GM12878 (cell line): ENCODE measurements around the gene ERFL. TPM values are rescaled to one million over a fixed set of nuclear protein-coding genes. Genes with fewer than 3 reads are reported as not detected.

Source experiments
- ATAC-seq: fragments of 200-7000 bp; cut with Tn5 transposase; 3 replicates; pipeline ENCODE4 v1.9.1; 2020; ENCODE audit warnings: mild to moderate bottlenecking, moderate library complexity
- BruUV-seq: library from RNA; stranded (reverse); fragments of 400-500 nt; replicated peaks from 2 replicates; lab custom pipeline; 2021; lab: Mats Ljungman, UMichigan
- CTCF ChIA-PET: fragments of 300-600 bp; sonication (Branson Sonifier 250); formaldehyde crosslinking; extraction: SDS; loops from one replicate; lab custom pipeline; 2021; ENCODE audit warnings: inconsistent platforms; lab: Yijun Ruan, JAX
- POLR2A ChIA-PET: fragments of 350-600 bp; formaldehyde crosslinking; extraction: SDS; loops from one replicate; lab custom pipeline; 2021; ENCODE audit warnings: inconsistent platforms; lab: Charles Lee
- RAD21 ChIA-PET: fragments of 300-600 bp; sonication (Branson Sonifier 250); formaldehyde crosslinking; loops from one replicate; lab custom pipeline; 2023; ENCODE audit warnings: antibody characterized with exemption; ENCODE audit not compliant: unreplicated experiment; lab: Charles Lee
- SMC1A ChIA-PET: fragments of 300-600 bp; sonication (Branson Sonifier 250); formaldehyde crosslinking; loops from one replicate; lab custom pipeline; 2023; ENCODE audit not compliant: unreplicated experiment, uncharacterized antibody; lab: Charles Lee
- DNase-seq: peaks from one replicate; pipeline ENCODE4 v3.0.0-alpha.2; 2011; ENCODE audit warnings: low read depth, low spot score
- FAIRE-seq: peaks from 3 replicates; lab custom pipeline; 2011; peaks lifted over from hg19 to GRCh38; lab: Jason Lieb, UNC
- H2AFZ ChIP-seq: 2 replicates; pipeline ENCODE4 v1.6.0; 2011; ENCODE audit warnings: low read depth, low read length, control low read depth; ENCODE audit not compliant: control insufficient read depth
- H3K27ac ChIP-seq: 2 replicates; pipeline ENCODE4 v1.5.1; 2011; ENCODE audit warnings: control low read depth; ENCODE audit not compliant: control insufficient read depth, insufficient read depth
- H3K27me3 ChIP-seq, 2 experiments: replicated peaks in 1 of 2; 2 replicates each; pipeline versions ENCODE4 v1.6.0 to v1.6.1; 2011; ENCODE audit warnings: low read length in 1 of 2; ENCODE audit not compliant: control insufficient read depth in 2 of 2, insufficient read depth in 2 of 2
- H3K36me3 ChIP-seq, 2 experiments: 2 replicates each; pipeline ENCODE4 v1.5.1; 2011; ENCODE audit warnings: low read length in 1 of 2; ENCODE audit not compliant: control insufficient read depth in 2 of 2, insufficient read depth in 2 of 2
- H3K4me1 ChIP-seq: 2 replicates; pipeline ENCODE4 v1.6.1; 2011; ENCODE audit warnings: mild to moderate bottlenecking, low read length, moderate library complexity, mixed read lengths; ENCODE audit not compliant: control insufficient read depth, insufficient read depth
- H3K4me2 ChIP-seq: 2 replicates; pipeline ENCODE4 v1.6.0; 2011; ENCODE audit warnings: control low read depth; ENCODE audit not compliant: control insufficient read depth, insufficient read depth
- H3K4me3 ChIP-seq: fragments of 200-600 bp; sonication (generic); 2 replicates; pipeline ENCODE4 v1.5.1; 2016
- H3K79me2 ChIP-seq: 2 replicates; pipeline ENCODE4 v1.6.0; 2011; ENCODE audit warnings: low read length; ENCODE audit not compliant: control insufficient read depth, insufficient read depth
- H3K9ac ChIP-seq: 2 replicates; pipeline ENCODE4 v1.8.0; 2011; ENCODE audit warnings: low read length, control low read depth, mixed read lengths; ENCODE audit not compliant: control insufficient read depth, insufficient read depth
- H3K9me3 ChIP-seq: replicated peaks from 3 replicates; pipeline ENCODE4 v1.5.1; 2011; ENCODE audit warnings: mild to moderate bottlenecking, low read length; ENCODE audit not compliant: control insufficient read depth, insufficient read depth
- H4K20me1 ChIP-seq: 2 replicates; pipeline ENCODE4 v1.6.0; 2011; ENCODE audit not compliant: control insufficient read depth, insufficient read depth
- BHLHE40 ChIP-seq, 2 experiments: fragments of 450-650 bp in 1 of 2; IDR thresholded peaks; 2 replicates each; pipeline ENCODE4 v1.6.1; 2011 to 2017; ENCODE audit warnings: low read depth in 2 of 2, borderline replicate concordance in 1 of 2, improper control_type of control experiment in 1 of 2, low read length in 1 of 2, mild to moderate bottlenecking in 1 of 2
- CHD4 ChIP-seq: fragments of 200-600 bp; sonication (generic); IDR thresholded peaks from 2 replicates; pipeline ENCODE4 v1.6.1; 2016; ENCODE audit warnings: mild to moderate bottlenecking
- EZH2 ChIP-seq: IDR thresholded peaks from 2 replicates; pipeline ENCODE4 v1.6.1; 2012; ENCODE audit warnings: low read depth, mild to moderate bottlenecking, control low read depth, inconsistent platforms, low read length, borderline replicate concordance; ENCODE audit not compliant: control insufficient read depth
- HDGF ChIP-seq: fragments of 450-650 bp; IDR thresholded peaks from 2 replicates; pipeline ENCODE4 v1.6.1; 2016; ENCODE audit warnings: antibody characterized with exemption
- KLF5 ChIP-seq: fragments of 450-650 bp; IDR thresholded peaks from 2 replicates; pipeline ENCODE4 v1.6.1; 2014; ENCODE audit warnings: mild to moderate bottlenecking; ENCODE audit not compliant: partially characterized antibody
- MXI1 ChIP-seq: fragments of 150-350 bp; IDR thresholded peaks from 2 replicates; pipeline ENCODE4 v1.6.1; 2011; ENCODE audit warnings: low read depth, mild to moderate bottlenecking, inconsistent platforms, low read length, improper control_type of control experiment
- NBN ChIP-seq: fragments of 450-650 bp; IDR thresholded peaks from 2 replicates; pipeline ENCODE4 v1.6.1; 2016
- NR2C2 ChIP-seq: IDR thresholded peaks from 2 replicates; pipeline ENCODE4 v1.6.1; 2011; ENCODE audit warnings: borderline replicate concordance, low read depth; ENCODE audit not compliant: control insufficient read depth, insufficient read length
- NR2F1 ChIP-seq: fragments of 450-650 bp; conservative IDR thresholded peaks from 2 replicates; pipeline ENCODE4 v1.6.1; 2017; ENCODE audit warnings: mild to moderate bottlenecking
- PML ChIP-seq: IDR thresholded peaks from 2 replicates; pipeline ENCODE4 v1.6.1; 2012; ENCODE audit warnings: low read length, inconsistent platforms
- POLR2A ChIP-seq: IDR thresholded peaks from 2 replicates; pipeline ENCODE4 v1.6.1; 2011; ENCODE audit warnings: low read depth, mild to moderate bottlenecking, low read length
- POU2F2 ChIP-seq: IDR thresholded peaks from 3 replicates; pipeline ENCODE4 v1.6.1; 2011; ENCODE audit warnings: low read depth, mild to moderate bottlenecking, low read length, borderline replicate concordance
- SMAD1 ChIP-seq: fragments of 450-650 bp; IDR thresholded peaks from 2 replicates; pipeline ENCODE4 v1.6.1; 2018; ENCODE audit warnings: mild to moderate bottlenecking, low read depth; ENCODE audit not compliant: partially characterized antibody
- SPI1 ChIP-seq: IDR thresholded peaks from 2 replicates; pipeline ENCODE4 v1.6.1; 2011; ENCODE audit warnings: low read depth, mild to moderate bottlenecking, low read length, moderate library complexity, borderline replicate concordance; ENCODE audit not compliant: insufficient read depth
- SREBF1 ChIP-seq: IDR thresholded peaks from 2 replicates; pipeline ENCODE4 v1.6.1; 2012; ENCODE audit warnings: mild to moderate bottlenecking, low read length
- ZNF24 ChIP-seq: fragments of 450-650 bp; IDR thresholded peaks from 2 replicates; pipeline ENCODE4 v1.6.1; 2017; ENCODE audit warnings: antibody characterized with exemption, mild to moderate bottlenecking
- WGBS: methylation state at CpG from one replicate; pipeline ENCODE4 v1.1.6; 2016; ENCODE audit warnings: low lambda C conversion rate; ENCODE audit not compliant: insufficient replicate concordance, insufficient coverage; ENCODE audit errors: missing lambda C conversion rate; 5-methylcytosine and 5-hydroxymethylcytosine counted together
- in situ Hi-C: fragments of 300-500 bp; cut with MboI; formaldehyde crosslinking; loops from 9 replicates; pipeline ENCODE4 v1.14.3; 2018; ENCODE audit warnings: mixed read lengths
- intact Hi-C: fragments of 100-400 bp; cut with micrococcal nuclease; formaldehyde crosslinking; loops from one replicate; pipeline ENCODE4 v1.14.2; 2022; ENCODE audit not compliant: unreplicated experiment
- polyA plus RNA-seq, 11 experiments: library from polyadenylated mRNA; depleted of rRNA in 4 of 11; unstranded in 6 of 11; stranded (reverse) in 5 of 11; fragments of >200 nt; fragmentation: Nextera tagmentation in 4 of 11; fragmentation: Illumina TruSeq in 1 of 11; extraction: Ambion mirVana in 4 of 11; extraction: Trizol in 1 of 11; gene quantifications; 1 replicate in 1 of 11; 2 replicates in 10 of 11; pipeline versions ENCODE4 v1.2.1 to v1.2.3, GENCODE V29; 2011 to 2016; ENCODE audit warnings: inconsistent platforms in 2 of 11, missing spikeins in 2 of 11, low read depth in 1 of 11
- total RNA-seq, 4 experiments: library from RNA; depleted of rRNA in 3 of 4; stranded (reverse); fragments of >200 nt in 3 of 4; fragmentation: Illumina TruSeq in 1 of 4; extraction: Trizol in 1 of 4; gene quantifications; 2 replicates each; pipeline versions ENCODE4 v1.2.1 to v1.2.3, GENCODE V29; 2013 to 2021
- TF ChIP-seq, protein P1 (sequence below): fragments of 450-650 bp; IDR thresholded peaks from 2 replicates; pipeline ENCODE4 v1.6.1; 2016; ENCODE audit warnings: mild to moderate bottlenecking
- TF ChIP-seq, protein P2 (sequence below): fragments of 450-650 bp; IDR thresholded peaks from 2 replicates; pipeline ENCODE4 v1.6.1; 2018; ENCODE audit warnings: borderline replicate concordance, mild to moderate bottlenecking; ENCODE audit not compliant: partially characterized antibody
- TF ChIP-seq, protein P3 (sequence below): fragments of 450-650 bp; IDR thresholded peaks from 2 replicates; pipeline ENCODE4 v1.6.1; 2016; ENCODE audit warnings: mild to moderate bottlenecking

The ERFL gene
- total and polyA plus RNA-seq, 10 of the 15 experiments (the other 5 are each of a cell fraction or from before 2014, with no cell fraction given) = 0.04 to 0.10 (median 0.05) TPM; not detected in 7

GRCh38 chr19:41928754-41929535 lies 696 bp upstream of the ERFL start:
- ChIA-PET POLR2A (interaction anchor here (1.0 kb wide), 1 partner anchor 42 kb away, joined by 3 read pairs; no protein-coding TSS in a partner anchor), SMC1A (interaction anchor here (1.3 kb wide), 1 partner anchor 42 kb away, joined by 3 read pairs; no protein-coding TSS in a partner anchor), RAD21 (interaction anchor here (1.0 to 1.6 kb wide), 3 partner anchors 53 to 68 kb away, joined by 3 to 5 read pairs (median 3); no protein-coding TSS in a partner anchor), CTCF (interaction anchor here (0.7 to 1.3 kb wide), 4 partner anchors 56 to 642 kb away, joined by 3 to 5 read pairs (median 4); no protein-coding TSS in a partner anchor)
- intact Hi-C loops = no loop called here
- in situ Hi-C loops = loop anchor here (25.0 kb wide), 1 partner anchor 1833 kb away; the partner anchor contains the start of gene SMG9
- WGBS = 2% methylated on average over 25 of the region's 29 CpGs
- H3K9me3 ChIP-seq = no peaks in the 10 kb centered on the region
- peaks cover 11 to 16% of the 10 kb centered on the region in 2 experiments for H3K27me3 ChIP-seq
- H3K4me3 ChIP-seq = peak overlapping the region; percentile 64; the same call in 1 of the 2 replicates
- H3K4me1 ChIP-seq = peaks cover 9% of the 10 kb centered on the region
- no peaks in the 10 kb centered on the region for H4K20me1 ChIP-seq
- DNase-seq = no peak
- ATAC-seq = peak; percentile 71
- H3K4me2 ChIP-seq = peak overlapping the region; percentile 82
- no peaks in the 10 kb centered on the region for H3K36me3 ChIP-seq
- FAIRE-seq = peak; percentile 35
- no peaks in the 10 kb centered on the region for H3K79me2 ChIP-seq
- peak overlapping the region; percentile 77 for H2AFZ ChIP-seq
- H3K9ac ChIP-seq = no peak overlapping the region
- H3K27ac ChIP-seq = no peak overlapping the region
- BruUV-seq = no TSS peak
- TF ChIP-seq, protein P1, sequence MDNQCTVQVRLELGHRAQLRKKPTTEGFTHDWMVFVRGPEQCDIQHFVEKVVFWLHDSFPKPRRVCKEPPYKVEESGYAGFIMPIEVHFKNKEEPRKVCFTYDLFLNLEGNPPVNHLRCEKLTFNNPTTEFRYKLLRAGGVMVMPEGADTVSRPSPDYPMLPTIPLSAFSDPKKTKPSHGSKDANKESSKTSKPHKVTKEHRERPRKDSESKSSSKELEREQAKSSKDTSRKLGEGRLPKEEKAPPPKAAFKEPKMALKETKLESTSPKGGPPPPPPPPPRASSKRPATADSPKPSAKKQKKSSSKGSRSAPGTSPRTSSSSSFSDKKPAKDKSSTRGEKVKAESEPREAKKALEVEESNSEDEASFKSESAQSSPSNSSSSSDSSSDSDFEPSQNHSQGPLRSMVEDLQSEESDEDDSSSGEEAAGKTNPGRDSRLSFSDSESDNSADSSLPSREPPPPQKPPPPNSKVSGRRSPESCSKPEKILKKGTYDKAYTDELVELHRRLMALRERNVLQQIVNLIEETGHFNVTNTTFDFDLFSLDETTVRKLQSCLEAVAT = peak; percentile 65
- TF ChIP-seq MXI1 = peak; percentile 51; the same call in 1 of the 2 replicates
- no peak for TF ChIP-seq SMAD1
- no peak for TF ChIP-seq SREBF1
- no peak for TF ChIP-seq BHLHE40 (IDR thresholded peaks at IDR 0.05; ENCODE audit: borderline replicate concordance in 1 of 2, low read depth in 2 of 2, low read length in 1 of 2)
- TF ChIP-seq, protein P2, sequence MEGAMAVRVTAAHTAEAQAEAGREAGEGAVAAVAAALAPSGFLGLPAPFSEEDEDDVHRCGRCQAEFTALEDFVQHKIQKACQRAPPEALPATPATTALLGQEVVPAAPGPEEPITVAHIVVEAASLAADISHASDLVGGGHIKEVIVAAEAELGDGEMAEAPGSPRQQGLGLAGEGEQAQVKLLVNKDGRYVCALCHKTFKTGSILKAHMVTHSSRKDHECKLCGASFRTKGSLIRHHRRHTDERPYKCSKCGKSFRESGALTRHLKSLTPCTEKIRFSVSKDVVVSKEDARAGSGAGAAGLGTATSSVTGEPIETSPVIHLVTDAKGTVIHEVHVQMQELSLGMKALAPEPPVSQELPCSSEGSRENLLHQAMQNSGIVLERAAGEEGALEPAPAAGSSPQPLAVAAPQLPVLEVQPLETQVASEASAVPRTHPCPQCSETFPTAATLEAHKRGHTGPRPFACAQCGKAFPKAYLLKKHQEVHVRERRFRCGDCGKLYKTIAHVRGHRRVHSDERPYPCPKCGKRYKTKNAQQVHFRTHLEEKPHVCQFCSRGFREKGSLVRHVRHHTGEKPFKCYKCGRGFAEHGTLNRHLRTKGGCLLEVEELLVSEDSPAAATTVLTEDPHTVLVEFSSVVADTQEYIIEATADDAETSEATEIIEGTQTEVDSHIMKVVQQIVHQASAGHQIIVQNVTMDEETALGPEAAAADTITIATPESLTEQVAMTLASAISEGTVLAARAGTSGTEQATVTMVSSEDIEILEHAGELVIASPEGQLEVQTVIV = peak; percentile 50
- TF ChIP-seq POU2F2 = no peak
- TF ChIP-seq, protein P3, sequence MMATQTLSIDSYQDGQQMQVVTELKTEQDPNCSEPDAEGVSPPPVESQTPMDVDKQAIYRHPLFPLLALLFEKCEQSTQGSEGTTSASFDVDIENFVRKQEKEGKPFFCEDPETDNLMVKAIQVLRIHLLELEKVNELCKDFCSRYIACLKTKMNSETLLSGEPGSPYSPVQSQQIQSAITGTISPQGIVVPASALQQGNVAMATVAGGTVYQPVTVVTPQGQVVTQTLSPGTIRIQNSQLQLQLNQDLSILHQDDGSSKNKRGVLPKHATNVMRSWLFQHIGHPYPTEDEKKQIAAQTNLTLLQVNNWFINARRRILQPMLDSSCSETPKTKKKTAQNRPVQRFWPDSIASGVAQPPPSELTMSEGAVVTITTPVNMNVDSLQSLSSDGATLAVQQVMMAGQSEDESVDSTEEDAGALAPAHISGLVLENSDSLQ = peak; percentile 14; the same call in 1 of the 2 replicates
- peak; percentile 79; the same call in 1 of the 2 replicates for TF ChIP-seq SPI1
- TF ChIP-seq HDGF = peak; percentile 97
- TF ChIP-seq PML = no peak
- TF ChIP-seq EZH2 = peak; percentile 81; the same call in 1 of the 2 replicates
- TF ChIP-seq KLF5 = no peak
- no peak for TF ChIP-seq CHD4
- peak; percentile 57 for TF ChIP-seq POLR2A
- TF ChIP-seq ZNF24 = no peak
- TF ChIP-seq NBN = peak; percentile 74
- no peak for TF ChIP-seq NR2F1
- no peak for TF ChIP-seq NR2C2
